ENCODE results near the gene STRN3.
"Not testable (repeated sequence)": the region's sequence is repeated elsewhere in the genome, so short reads cannot be mapped to it uniquely, and the experiment has no call there.

STRN3 gene

GRCh38 chr14:31036552-31036951 is 10.4 kb upstream of the STRN3 start:
- no peak for DNase-seq

- no peak for DNase-seq
Observed at GRCh38 chr14:31030469-31030868, 4.3 kb upstream of the STRN3 start.

- DNase-seq, result no peak
Observed at GRCh38 chr14:31029016-31029970, 3.1 kb upstream of the STRN3 start.

GRCh38 chr14:31027847-31028246 is 1.7 kb upstream of the STRN3 start:
- DNase-seq, result no peak

- DNase-seq, result peak; percentile 97
Observed at GRCh38 chr14:31026450-31027235, 464 bp upstream of the STRN3 start.

- DNase-seq, result peak; percentile 77
Observed at GRCh38 chr14:31025367-31026076, 657 bp downstream of the STRN3 start, which contains the start of gene AP4S1. Gene AP4S1 (plus strand): TSS chr14:31025649. CDS start chr14:31066197, 40,548 bp downstream.

GRCh38 chr14:31024577-31025366 is 1.4 kb downstream of the STRN3 start:
- DNase-seq, result no peak

GRCh38 chr14:31024010-31024480 is 2.1 kb downstream of the STRN3 start:
- DNase-seq, result no peak

- no peak for DNase-seq
Observed at GRCh38 chr14:31022386-31022785, 3.8 kb downstream of the STRN3 start.

- no peak for DNase-seq
Observed at GRCh38 chr14:31021576-31021949, 4.6 kb downstream of the STRN3 start.

GRCh38 chr14:31020834-31021575 is 5.2 kb downstream of the STRN3 start:
- DNase-seq, result no peak

GRCh38 chr14:31018057-31018645 is 8.0 kb downstream of the STRN3 start:
- no peak for DNase-seq

GRCh38 chr14:31013841-31014240 is 12.3 kb downstream of the STRN3 start:
- no peak for DNase-seq

- no peak for DNase-seq
Observed at GRCh38 chr14:31010935-31011334, 15.2 kb downstream of the STRN3 start.

GRCh38 chr14:31009836-31010574 is 16.2 kb downstream of the STRN3 start:
- no peak for DNase-seq

- no peak for DNase-seq
Observed at GRCh38 chr14:31006703-31007102, 19.5 kb downstream of the STRN3 start.

- not testable (repeated sequence) for DNase-seq
Observed at GRCh38 chr14:31004007-31004406, 22.2 kb downstream of the STRN3 start.

- no peak for DNase-seq
Observed at GRCh38 chr14:31003284-31003683, 22.9 kb downstream of the STRN3 start.

- DNase-seq, result no peak
Observed at GRCh38 chr14:31001339-31001658, 24.9 kb downstream of the STRN3 start.

GRCh38 chr14:31000629-31001338 is 25.4 kb downstream of the STRN3 start:
- no peak for DNase-seq

Data from right forelimb (tissue), 1 donor.